Testis (tissue), 2 donors: ENCODE measurements around the gene CUX1.

Experiments used
- CTCF ChIP-seq, 3 experiments: fragments of 450-650 bp in 2 of 3; fragments of 200-600 bp in 1 of 3; sonication (generic) in 1 of 3; IDR thresholded peaks; one replicate each; pipeline ENCODE4 v1.5.1; 2016 to 2019; ENCODE audit warnings: antibody characterized with exemption in 3 of 3, mild to moderate bottlenecking in 2 of 3, moderate library complexity in 1 of 3
- POLR2A ChIP-seq: fragments of 450-650 bp; IDR thresholded peaks from one replicate; pipeline ENCODE4 v1.6.1; 2017; ENCODE audit warnings: antibody characterized with exemption, mild to moderate bottlenecking, moderate library complexity

DNA sequence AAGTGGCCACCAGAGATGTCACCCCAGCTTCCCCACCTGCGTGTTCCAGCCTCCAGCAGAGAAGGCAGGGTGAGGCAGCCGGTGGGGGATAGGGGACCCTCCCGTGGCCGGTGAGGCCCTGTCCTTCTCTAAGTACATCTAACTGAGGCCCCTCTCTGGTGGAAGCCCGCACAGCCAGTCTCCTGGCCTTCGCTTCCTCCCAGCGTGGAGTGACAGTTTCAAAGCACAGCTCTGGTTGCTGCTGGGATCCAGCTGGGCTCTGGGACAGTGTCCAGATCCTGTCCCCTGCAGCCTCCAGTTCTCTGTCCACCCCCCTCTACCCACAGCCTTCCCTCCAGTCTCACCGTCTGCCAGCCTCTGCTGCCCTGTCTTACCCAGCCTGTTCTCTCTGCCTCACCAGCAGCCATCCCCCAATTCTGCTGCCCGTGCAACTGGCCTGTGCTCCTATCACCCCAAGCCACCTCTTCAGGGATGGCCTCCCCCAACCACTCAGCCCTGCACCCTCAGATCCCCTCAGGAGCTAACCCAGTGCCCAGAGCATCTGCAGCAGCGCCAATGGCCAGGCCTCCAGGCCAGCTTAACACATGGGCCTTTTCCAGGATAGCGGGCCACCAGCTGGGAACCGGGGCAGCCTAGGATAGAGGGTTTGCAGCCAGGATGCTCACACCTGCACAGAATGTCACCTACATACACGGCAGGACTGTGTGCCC, 452.9 kb downstream of the CUX1 start:
- TF ChIP-seq CTCF (IDR thresholded peaks at IDR 0.05) (no peak), POLR2A (no peak)
